Heart left ventricle (tissue), 16 donors: ENCODE measurements around the gene TRIM9. TPM values are rescaled to one million over a fixed set of nuclear protein-coding genes. Genes with fewer than 3 reads are reported as not detected.

Experiments
- ATAC-seq, 4 donors: fragments of 200-7000 bp; cut with Tn5 transposase; one replicate each; pipeline ENCODE4 v1.9.1; 2020 to 2022; ENCODE audit warnings: moderate library complexity in 4 of 4, mild to moderate bottlenecking in 3 of 4, moderate number of reproducible peaks in 1 of 4
- DNase-seq, 5 donors: peaks; one replicate each; pipeline ENCODE4 v3.0.0-alpha.2; 2020
- H3K27ac ChIP-seq, 12 donors: fragments of 200-600 bp; sonication (generic) in 4 of 12; one replicate each; pipeline versions ENCODE4 v1.5.0 to v1.8.0; 2016 to 2022; ENCODE audit warnings: mild to moderate bottlenecking in 2 of 12
- H3K27me3 ChIP-seq, 9 donors: fragments of 200-600 bp; sonication (generic) in 2 of 9; one replicate each; pipeline versions ENCODE4 v1.5.1 to v1.8.0; 2016 to 2022; ENCODE audit warnings: mild to moderate bottlenecking in 3 of 9
- H3K36me3 ChIP-seq, 9 donors: fragments of 200-600 bp; sonication (generic) in 2 of 9; one replicate each; pipeline versions ENCODE4 v1.5.0 to v1.8.0; 2018 to 2022; ENCODE audit warnings: mild to moderate bottlenecking in 2 of 9
- H3K4me1 ChIP-seq, 12 donors: fragments of 200-600 bp; sonication (generic) in 4 of 12; one replicate each; pipeline versions ENCODE4 v1.5.0 to v1.8.0; 2016 to 2022; ENCODE audit warnings: mild to moderate bottlenecking in 3 of 12
- H3K4me3 ChIP-seq, 12 donors: fragments of 200-600 bp; sonication (generic) in 4 of 12; one replicate each; pipeline versions ENCODE4 v1.5.0 to v1.8.0; 2017 to 2022; ENCODE audit warnings: mild to moderate bottlenecking in 9 of 12, moderate library complexity in 4 of 12
- H3K9me3 ChIP-seq, 12 donors: fragments of 200-600 bp; sonication (generic) in 4 of 12; one replicate each; pipeline versions ENCODE4 v1.5.0 to v1.8.0; 2016 to 2022; ENCODE audit warnings: mild to moderate bottlenecking in 1 of 12
- CTCF ChIP-seq, 12 donors: fragments of 200-600 bp; sonication (generic) in 4 of 12; IDR thresholded peaks; one replicate each; pipeline versions ENCODE4 v1.5.0 to v1.8.0; 2018 to 2022; ENCODE audit warnings: antibody characterized with exemption in 12 of 12, mild to moderate bottlenecking in 5 of 12
- POLR2A ChIP-seq, 2 donors: fragments of 450-650 bp; IDR thresholded peaks; one replicate each; pipeline ENCODE4 v1.6.1; 2017; ENCODE audit warnings: antibody characterized with exemption in 2 of 2, mild to moderate bottlenecking in 2 of 2, moderate library complexity in 2 of 2
- WGBS, 4 donors: extraction: QIAGEN DNeasy Blood & Tissue Kit in 2 of 4; methylation state at CpG; one replicate each; pipeline versions ENCODE4 v1.1.5 to v1.1.7; 2013 to 2018; 5-methylcytosine and 5-hydroxymethylcytosine counted together
- intact Hi-C, 10 donors: fragments of 100-400 bp; cut with DNase I; formaldehyde crosslinking; loops; one replicate each; pipeline versions ENCODE4 v1.11.1 to v1.14.2; 2022
- polyA plus RNA-seq, 2 donors: library from polyadenylated mRNA; stranded (reverse); fragments of 200-250 nt; gene quantifications; one replicate each; pipeline ENCODE4 v1.2.3, GENCODE V29; 2013
- total RNA-seq, 9 donors: library from RNA; depleted of rRNA in 2 of 9; stranded (reverse); fragments of >200 nt in 2 of 9; fragmentation: NEBNext Ultra II Directional in 3 of 9; extraction: Animal tissue kit (Norgen Biotek cat#: 25700) in 3 of 9; gene quantifications; one replicate each; pipeline versions ENCODE4 v1.1.0 to v1.2.4, GENCODE V29; 2016 to 2023
- donor health status: ischemic (EF 13 %, LVEDD 7.1; RV severe dilation, severe dysfunction).
- donor health status: healthy with polysubstance abuse.
- donor health status: DM: no; HTN: yes; CAD: no.
- donor health status: DM: no; HTN: no; CAD: no.
- donor health status: ischemic (EF 25% LVEDD 6.9; RV normal size, moderate dysfunction).
- donor health status: ischemic (EF 25% LVEDD 5.7; RV mildly dilated, moderate dysfunction).
- donor health status: healthy.
- donor health status: DM: yes; HTN: yes; CAD: no.
- donor health status: ischemic (EF 35%, LVEDD 5.7; RV mildly dilated, moderate dysfunction).
- donor health status: nonischemic (EF 11% LVEDD 7.7; RV severe dilation, severe dysfunction).
- donor health status: DM: yes; HTN: yes; CAD: no.
- donor health status: PGD.
- donor health status: ischemic (EF 29% LVEDD 5.4; RV normal size, mild dysfunction).
- donor health status: nonischemic (EF 23%, LVEDD 6.1; RV moderate dilation, normal function).

The TRIM9 gene
- total and polyA plus RNA-seq, 11 donors: 0.20 to 1.7 (median 0.50) TPM

DNA sequence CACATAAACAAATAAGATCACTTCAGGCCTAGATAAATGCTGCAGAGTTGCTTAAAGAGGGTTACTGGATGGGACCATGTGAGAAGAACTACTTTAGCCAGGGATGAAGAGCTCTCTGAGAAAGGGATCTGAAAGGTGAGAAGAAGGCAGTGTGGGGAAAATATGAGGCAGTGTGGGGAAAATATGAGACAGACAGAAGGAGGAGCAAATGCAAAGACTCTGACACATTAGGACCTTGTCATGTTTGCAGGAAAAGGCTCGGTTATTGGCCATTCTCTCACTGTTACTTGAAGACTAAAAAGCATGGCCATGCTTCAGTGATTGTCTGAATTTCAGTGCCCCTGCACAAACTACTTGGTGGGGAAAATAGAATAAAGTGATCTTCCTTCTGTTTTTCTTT is 22.7 kb upstream of the TRIM9 start:
- 71 to 77% (median 75%) methylated on average over 1 of the region's 1 CpG for WGBS, 4 donors
- Histone ChIP-seq H3K27ac (no peak overlapping the region), H3K27me3 (no peaks in the 10 kb centered on the region), H3K9me3 (no peaks in the 10 kb centered on the region), H3K4me3 (no peak overlapping the region), H3K4me1 (no peaks in the 10 kb centered on the region), H3K36me3 (no peaks in the 10 kb centered on the region)
- ATAC-seq (no peak), DNase-seq (no peak)
- no peak for TF ChIP-seq CTCF (IDR thresholded peaks at IDR 0.05)
- no peak for TF ChIP-seq POLR2A (IDR thresholded peaks at IDR 0.05)
- intact Hi-C loops: no loop called here

DNA sequence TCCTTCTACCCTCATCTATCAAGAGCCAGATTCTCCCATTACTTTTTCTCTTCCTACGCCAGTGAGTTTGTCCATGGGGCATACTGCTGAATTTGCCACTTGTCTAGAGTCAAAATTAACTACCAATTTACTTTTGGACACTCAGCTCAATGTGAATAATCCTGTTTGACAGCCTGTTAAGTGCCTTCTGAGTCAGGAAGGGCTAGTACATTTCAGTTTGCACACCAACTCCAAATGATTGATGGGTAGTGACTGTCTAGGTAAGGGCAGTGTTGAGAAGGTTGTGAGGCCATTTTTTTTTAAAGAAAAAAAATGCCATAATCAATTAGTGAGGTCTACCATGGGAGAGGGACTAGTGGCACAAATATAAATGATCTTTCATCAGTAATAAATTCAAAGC is 21.8 kb upstream of the TRIM9 start:
- Histone ChIP-seq H3K4me3 (no peak overlapping the region), H3K4me1 (no peaks in the 10 kb centered on the region), H3K36me3 (no peaks in the 10 kb centered on the region), H3K9me3 (no peaks in the 10 kb centered on the region), H3K27me3 (no peaks in the 10 kb centered on the region), H3K27ac (no peak overlapping the region)
- intact Hi-C loops: no loop called here
- ATAC-seq (no peak), DNase-seq (no peak)
- 90 to 100% (median 99%) methylated on average over 1 of the region's 1 CpG for WGBS, 4 donors
- TF ChIP-seq POLR2A (IDR thresholded peaks at IDR 0.05) (no peak), CTCF (IDR thresholded peaks at IDR 0.05) (no peak)

- WGBS, 4 donors: 55 to 72% (median 61%) methylated on average over 3 of the region's 3 CpGs
- H3K9me3 ChIP-seq: no peaks in the 10 kb centered on the region
- no peak overlapping the region for H3K4me3 ChIP-seq
- H3K27me3 ChIP-seq: no peaks in the 10 kb centered on the region
- TF ChIP-seq POLR2A (IDR thresholded peaks at IDR 0.05) (no peak), CTCF (IDR thresholded peaks at IDR 0.05) (no peak)
- H3K27ac ChIP-seq: no peak overlapping the region
- intact Hi-C loops: no loop called here
- DNase-seq (no peak), ATAC-seq (no peak)
- H3K36me3 ChIP-seq: no peaks in the 10 kb centered on the region
- no peaks in the 10 kb centered on the region for H3K4me1 ChIP-seq
Observed at GRCh38 chr14:51109651-51110050, 14.7 kb upstream of the TRIM9 start.

GRCh38 chr14:51107801-51108200 is 12.9 kb upstream of the TRIM9 start:
- TF ChIP-seq POLR2A (IDR thresholded peaks at IDR 0.05): no peak
- no peak for TF ChIP-seq CTCF (IDR thresholded peaks at IDR 0.05)
- no peak overlapping the region for H3K4me3 ChIP-seq
- ATAC-seq (no peak), DNase-seq (no peak)
- H3K36me3 ChIP-seq: no peaks in the 10 kb centered on the region
- intact Hi-C loops: no loop called here
- WGBS, 4 donors: 91 to 94% (median 93%) methylated on average over 1 of the region's 1 CpG
- H3K27ac ChIP-seq: no peak overlapping the region
- H3K4me1 ChIP-seq: no peaks in the 10 kb centered on the region
- H3K9me3 ChIP-seq: no peaks in the 10 kb centered on the region
- peaks cover 0 to 10% (median 0%) of the 10 kb centered on the region in 9 donors for H3K27me3 ChIP-seq
